GM18511 (cell line): ENCODE measurements around the gene MSI2.

Source experiments
- ATAC-seq: cut with Tn5 transposase; IDR thresholded peaks from one replicate; pipeline ENCODE4 v1.9.1; 2021; ENCODE audit warnings: mild to moderate bottlenecking, moderate library complexity; ENCODE audit not compliant: unreplicated experiment

The MSI2 gene

GRCh38 chr17:57245786-57246185, 10.5 kb upstream of the MSI2 start:
- ATAC-seq: no peak

- no peak for ATAC-seq
Observed at GRCh38 chr17:57246257-57246656, 10.1 kb upstream of the MSI2 start.

- ATAC-seq: no peak
Observed at GRCh38 chr17:57247261-57247660, 9.1 kb upstream of the MSI2 start.

GRCh38 chr17:57247913-57248312, 8.4 kb upstream of the MSI2 start:
- ATAC-seq: no peak

- no peak for ATAC-seq
Observed at GRCh38 chr17:57249520-57249919, 6.8 kb upstream of the MSI2 start.

- no peak for ATAC-seq
Observed at GRCh38 chr17:57251211-57251787, 5.0 kb upstream of the MSI2 start.

- ATAC-seq: no peak
Observed at GRCh38 chr17:57253362-57254065, 2.8 kb upstream of the MSI2 start.

GRCh38 chr17:57255182-57255775, 1.0 kb upstream of the MSI2 start:
- ATAC-seq: no peak

GRCh38 chr17:57256708-57257112, 387 bp downstream of the MSI2 start:
- ATAC-seq: peak; percentile 21

GRCh38 chr17:57257195-57257894, 1.0 kb downstream of the MSI2 start:
- ATAC-seq: no peak

- ATAC-seq: no peak
Observed at GRCh38 chr17:57257895-57258851, 1.9 kb downstream of the MSI2 start.

- ATAC-seq: no peak
Observed at GRCh38 chr17:57259306-57259705, 3.0 kb downstream of the MSI2 start.

GRCh38 chr17:57259817-57260216, 3.5 kb downstream of the MSI2 start:
- no peak for ATAC-seq

- no peak for ATAC-seq
Observed at GRCh38 chr17:57260325-57261083, 4.2 kb downstream of the MSI2 start.

- ATAC-seq: no peak
Observed at GRCh38 chr17:57261084-57261461, 4.8 kb downstream of the MSI2 start.

GRCh38 chr17:57262557-57262956, 6.2 kb downstream of the MSI2 start:
- ATAC-seq: no peak

GRCh38 chr17:57264250-57264649, 7.9 kb downstream of the MSI2 start:
- no peak for ATAC-seq

- ATAC-seq: no peak
Observed at GRCh38 chr17:57264776-57265175, 8.5 kb downstream of the MSI2 start.

GRCh38 chr17:57266902-57267311, 10.6 kb downstream of the MSI2 start:
- no peak for ATAC-seq

GRCh38 chr17:57268181-57268580, 11.9 kb downstream of the MSI2 start:
- no peak for ATAC-seq
